GM19238 (cell line): ENCODE data around the gene KLF9.
A peak's percentile ranks its signal among the peaks of the same experiment; 100 is the strongest.

Experiments
- DNase-seq: peaks from one replicate; pipeline ENCODE4 v3.0.0; 2011; ENCODE audit warnings: low spot score; ENCODE audit not compliant: insufficient read length

Gene KLF9

GRCh38 chr9:70422371-70423043, 8.1 kb upstream of the KLF9 start:
- DNase-seq, result no peak

GRCh38 chr9:70421272-70422180, 7.1 kb upstream of the KLF9 start:
- DNase-seq, result no peak

- DNase-seq, result no peak
Measured at GRCh38 chr9:70420441-70421271, 6.2 kb upstream of the KLF9 start.

GRCh38 chr9:70419556-70420440, 5.3 kb upstream of the KLF9 start:
- DNase-seq, result no peak

- DNase-seq, result peak; percentile 74
Measured at GRCh38 chr9:70418822-70419555, 4.5 kb upstream of the KLF9 start.

GRCh38 chr9:70415476-70415875, 1.0 kb upstream of the KLF9 start:
- DNase-seq, result no peak

GRCh38 chr9:70415041-70415440, 584 bp upstream of the KLF9 start:
- DNase-seq, result no peak

- DNase-seq, result no peak
Measured at GRCh38 chr9:70413464-70413798, 1.0 kb downstream of the KLF9 start.

GRCh38 chr9:70412832-70413463, 1.5 kb downstream of the KLF9 start:
- DNase-seq, result no peak

- DNase-seq, result no peak
Measured at GRCh38 chr9:70411930-70412831, 2.3 kb downstream of the KLF9 start.

GRCh38 chr9:70411121-70411929, 3.1 kb downstream of the KLF9 start:
- DNase-seq, result no peak

GRCh38 chr9:70410368-70410767, 4.1 kb downstream of the KLF9 start:
- no peak for DNase-seq

GRCh38 chr9:70409800-70410199, 4.7 kb downstream of the KLF9 start:
- DNase-seq, result no peak

- DNase-seq, result no peak
Measured at GRCh38 chr9:70409280-70409679, 5.2 kb downstream of the KLF9 start.

- no peak for DNase-seq
Measured at GRCh38 chr9:70408393-70409040, 5.9 kb downstream of the KLF9 start.

- no peak for DNase-seq
Measured at GRCh38 chr9:70407081-70407503, 7.4 kb downstream of the KLF9 start.

GRCh38 chr9:70406434-70406862, 8.0 kb downstream of the KLF9 start:
- no peak for DNase-seq
